MM.1S (cell line): Measurements from ENCODE around the gene SPOCK1.

Experiments
- EZH2 ChIP-seq: fragments of 300-600 bp; sonication (generic); optimal IDR thresholded peaks from 2 replicates; pipeline ENCODE3; 2017; ENCODE audit warnings: low read depth, mild to moderate bottlenecking, antibody characterized with exemption, low read length, mixed read lengths
- TF ChIP-seq, protein P1 (sequence below): fragments of 300-600 bp; sonication (generic); IDR thresholded peaks from 2 replicates; pipeline ENCODE4 v1.5.1; 2016; ENCODE audit warnings: antibody characterized with exemption, low read length, mixed read lengths

DNA sequence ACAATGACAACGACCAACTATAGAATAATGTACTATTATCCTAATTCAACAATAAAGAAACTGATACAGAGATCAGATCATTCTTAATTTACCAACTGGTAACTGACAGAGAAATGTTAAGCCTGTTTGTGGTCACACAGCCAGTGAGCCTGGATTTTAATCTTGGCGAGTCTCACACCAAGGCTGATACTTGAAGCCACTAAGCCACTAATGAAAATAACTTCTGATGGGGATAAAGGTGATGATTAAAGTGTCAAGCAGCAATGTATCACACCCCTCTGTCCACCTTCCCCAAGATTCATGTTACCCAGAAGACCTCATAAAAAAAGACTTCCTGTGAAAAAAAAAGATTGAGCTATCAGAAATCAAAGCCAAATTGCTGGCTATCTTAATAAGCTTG, 350.5 kb downstream of the SPOCK1 start:
- TF ChIP-seq, protein P1, sequence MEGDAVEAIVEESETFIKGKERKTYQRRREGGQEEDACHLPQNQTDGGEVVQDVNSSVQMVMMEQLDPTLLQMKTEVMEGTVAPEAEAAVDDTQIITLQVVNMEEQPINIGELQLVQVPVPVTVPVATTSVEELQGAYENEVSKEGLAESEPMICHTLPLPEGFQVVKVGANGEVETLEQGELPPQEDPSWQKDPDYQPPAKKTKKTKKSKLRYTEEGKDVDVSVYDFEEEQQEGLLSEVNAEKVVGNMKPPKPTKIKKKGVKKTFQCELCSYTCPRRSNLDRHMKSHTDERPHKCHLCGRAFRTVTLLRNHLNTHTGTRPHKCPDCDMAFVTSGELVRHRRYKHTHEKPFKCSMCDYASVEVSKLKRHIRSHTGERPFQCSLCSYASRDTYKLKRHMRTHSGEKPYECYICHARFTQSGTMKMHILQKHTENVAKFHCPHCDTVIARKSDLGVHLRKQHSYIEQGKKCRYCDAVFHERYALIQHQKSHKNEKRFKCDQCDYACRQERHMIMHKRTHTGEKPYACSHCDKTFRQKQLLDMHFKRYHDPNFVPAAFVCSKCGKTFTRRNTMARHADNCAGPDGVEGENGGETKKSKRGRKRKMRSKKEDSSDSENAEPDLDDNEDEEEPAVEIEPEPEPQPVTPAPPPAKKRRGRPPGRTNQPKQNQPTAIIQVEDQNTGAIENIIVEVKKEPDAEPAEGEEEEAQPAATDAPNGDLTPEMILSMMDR = no peak
- TF ChIP-seq EZH2 = no peak
